GM19467 (cell line): ENCODE results near the gene MRO.
"Not testable (repeated sequence)": the region's sequence is repeated elsewhere in the genome, so short reads cannot be mapped to it uniquely, and the experiment has no call there.

Experiments
- ATAC-seq: cut with Tn5 transposase; IDR thresholded peaks from one replicate; pipeline ENCODE4 v1.9.1; 2021; ENCODE audit warnings: mild to moderate bottlenecking, moderate library complexity; ENCODE audit not compliant: unreplicated experiment

The MRO gene

DNA sequence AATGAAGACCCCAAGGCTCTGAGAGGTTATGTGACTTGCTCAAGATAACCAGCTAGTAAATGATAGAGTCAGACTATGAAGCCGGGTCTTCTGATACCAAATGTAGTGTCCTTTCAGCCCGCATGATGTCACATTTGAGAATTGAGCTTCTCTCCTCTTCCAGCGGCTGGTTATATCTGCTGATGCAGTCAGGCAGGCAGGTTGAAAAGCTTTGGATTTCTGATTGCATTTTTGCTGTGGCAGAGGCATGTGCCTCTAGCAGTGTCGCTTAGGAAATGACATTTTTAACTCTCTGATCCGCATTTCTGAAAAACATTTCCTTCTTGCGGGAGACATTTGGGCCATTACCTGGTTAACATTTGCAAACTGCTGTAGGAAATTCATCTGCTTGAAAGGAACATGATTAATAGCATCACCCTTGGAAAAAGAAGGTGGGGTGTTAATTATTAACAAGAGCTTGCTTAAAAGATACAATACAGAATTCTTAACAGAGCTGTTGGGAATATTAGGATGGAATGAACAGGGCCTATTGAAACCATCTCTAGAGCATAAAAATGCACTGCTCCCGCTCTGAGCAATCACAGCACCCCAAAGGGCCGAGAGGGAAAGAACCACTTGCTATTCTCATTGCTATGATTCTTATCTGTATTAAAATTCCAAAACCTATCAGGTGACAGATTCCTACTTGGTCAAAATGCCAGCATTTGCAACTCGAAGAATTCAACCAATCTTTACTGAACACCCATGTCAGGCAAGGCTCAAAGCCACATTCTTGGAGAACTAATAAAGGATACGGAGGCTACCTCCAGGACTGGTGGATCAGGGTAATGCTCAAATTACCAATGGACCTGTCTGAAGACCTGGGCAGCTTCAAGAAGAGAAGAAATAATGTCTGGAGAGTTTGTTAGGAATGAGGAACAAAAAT is 25.9 kb downstream of the MRO start:
- ATAC-seq: no peak

DNA sequence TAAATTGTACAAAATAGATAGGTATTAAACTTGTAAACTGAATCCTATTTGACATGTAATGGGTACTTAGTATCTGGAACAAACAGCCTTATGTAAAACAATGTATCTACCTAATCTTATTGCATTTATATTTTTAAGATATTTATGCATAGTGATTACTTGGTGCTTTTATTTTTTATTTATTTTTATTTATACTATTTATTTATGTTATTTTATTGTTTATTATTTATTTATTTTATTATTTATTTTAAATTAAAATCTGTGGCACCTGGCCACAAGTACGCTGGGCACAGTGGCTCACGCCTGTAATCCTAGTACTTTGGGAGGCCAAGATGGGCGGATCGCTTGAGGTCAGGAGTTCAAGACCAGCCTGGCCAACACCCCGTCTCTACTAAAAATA is 26.9 kb downstream of the MRO start:
- no peak for ATAC-seq

DNA sequence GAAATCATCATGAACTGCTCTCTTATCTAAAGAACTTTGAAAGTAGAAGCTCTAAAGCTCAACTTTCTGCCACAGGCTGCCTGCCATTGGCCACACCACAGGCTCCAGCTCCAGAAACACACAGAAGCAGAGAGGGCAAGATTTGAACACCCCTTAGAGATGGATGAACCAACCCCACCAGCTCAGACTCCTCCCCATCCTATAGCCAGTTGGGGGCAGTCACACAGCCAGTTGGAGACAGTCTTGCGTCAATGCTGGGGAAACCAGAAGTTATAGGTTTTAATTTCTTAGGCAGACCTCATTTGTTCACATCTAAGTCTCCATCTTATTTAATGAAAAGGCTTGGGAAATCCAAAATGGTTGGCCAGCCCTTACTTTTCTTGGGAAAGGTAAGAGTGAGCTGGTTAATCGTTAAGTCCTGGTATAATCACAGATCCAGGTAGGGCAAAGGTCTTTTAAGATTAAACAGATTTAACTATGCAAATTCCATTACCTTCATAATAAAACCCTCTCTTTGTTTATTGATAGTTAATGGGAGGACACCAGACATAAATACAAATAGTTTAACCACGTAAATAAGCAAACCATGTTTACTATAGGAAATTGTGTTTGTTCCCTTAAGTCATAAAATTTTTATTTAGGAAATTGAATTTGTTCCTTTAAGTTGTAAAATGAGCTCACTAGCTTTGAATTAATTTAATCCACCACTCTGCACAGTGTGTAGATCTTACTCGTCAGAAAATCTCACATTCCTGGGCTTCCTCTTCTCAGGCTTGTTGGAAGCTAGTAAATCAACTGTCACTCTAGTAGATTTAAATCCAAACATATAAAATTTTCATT is 28.0 kb downstream of the MRO start:
- ATAC-seq: no peak

DNA sequence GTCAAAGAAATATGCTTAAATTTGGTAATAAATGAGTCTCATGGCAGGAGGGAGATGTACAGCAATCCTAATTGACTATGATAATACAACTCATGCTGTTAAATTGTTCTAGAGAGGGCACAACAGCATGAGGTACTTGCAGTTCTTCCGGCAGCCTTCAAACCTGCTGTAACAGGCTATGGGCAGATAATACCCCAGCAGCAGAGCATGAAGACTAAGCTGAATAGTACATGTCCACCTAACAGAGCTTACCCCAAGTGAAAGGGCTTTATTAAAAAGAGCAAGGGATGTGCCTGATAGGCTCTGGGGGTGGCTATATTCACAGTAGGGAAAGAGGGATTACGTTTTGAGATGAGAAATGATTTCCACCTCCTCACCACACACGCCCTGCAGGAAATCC is 28.9 kb downstream of the MRO start:
- no peak for ATAC-seq

DNA sequence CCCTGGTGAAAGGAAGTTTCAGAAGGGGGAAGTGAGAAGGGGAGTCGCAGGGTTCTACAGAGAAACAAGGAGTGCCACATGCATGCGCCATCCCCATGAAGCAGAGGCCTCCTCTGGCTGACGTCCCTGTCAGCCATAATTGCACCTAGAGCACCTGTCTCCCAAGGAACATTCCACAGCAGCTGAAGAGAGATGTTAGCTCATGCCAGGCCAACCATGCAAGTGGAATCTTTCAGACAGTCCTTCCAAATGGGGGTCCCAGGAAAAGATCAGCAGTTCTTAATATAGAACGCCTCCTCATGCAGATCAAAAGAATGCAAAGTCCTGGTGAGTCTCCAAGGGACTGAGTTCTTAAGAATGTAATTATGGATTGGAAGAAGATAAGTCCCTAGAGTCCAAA is 29.6 kb downstream of the MRO start:
- ATAC-seq: no peak

DNA sequence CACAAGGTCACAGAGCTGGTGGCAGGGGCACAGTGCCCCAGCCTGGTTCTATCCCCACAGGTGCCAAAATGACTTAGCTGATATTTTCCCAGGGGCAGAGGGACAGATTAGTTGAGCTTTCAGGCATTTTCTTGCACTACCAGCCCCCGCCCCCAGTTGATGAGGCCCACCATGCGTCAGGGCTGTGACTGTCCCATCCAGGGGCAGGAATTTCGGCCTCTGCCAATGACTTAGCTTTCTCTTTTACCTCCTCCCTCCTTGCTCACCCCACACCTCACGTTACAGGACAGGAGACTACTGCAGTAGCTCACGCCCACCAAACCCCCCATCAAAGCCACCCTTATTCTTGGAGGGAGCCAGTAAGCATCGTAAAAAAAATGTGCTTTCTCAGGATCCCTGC is 31.5 kb downstream of the MRO start:
- no peak for ATAC-seq

DNA sequence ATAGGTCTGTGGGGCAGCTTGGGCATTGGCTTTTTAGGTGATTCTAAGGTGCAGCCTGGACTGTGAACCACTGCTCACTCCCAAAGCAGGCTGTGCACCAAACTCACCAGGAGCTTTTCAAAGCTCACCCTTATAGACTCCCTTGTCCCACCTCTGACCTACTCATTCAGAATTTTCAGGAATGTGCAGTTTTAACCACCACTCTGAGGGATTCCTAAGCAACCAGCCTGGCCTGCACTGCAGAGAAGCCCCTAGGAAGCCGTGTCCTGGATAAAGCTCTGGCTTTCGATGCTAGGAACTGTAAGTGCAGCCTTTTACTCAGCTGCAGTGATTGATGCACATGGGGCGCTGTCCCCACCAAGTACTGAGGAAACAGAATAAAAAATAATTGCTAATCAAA is 33.0 kb downstream of the MRO start:
- no peak for ATAC-seq

DNA sequence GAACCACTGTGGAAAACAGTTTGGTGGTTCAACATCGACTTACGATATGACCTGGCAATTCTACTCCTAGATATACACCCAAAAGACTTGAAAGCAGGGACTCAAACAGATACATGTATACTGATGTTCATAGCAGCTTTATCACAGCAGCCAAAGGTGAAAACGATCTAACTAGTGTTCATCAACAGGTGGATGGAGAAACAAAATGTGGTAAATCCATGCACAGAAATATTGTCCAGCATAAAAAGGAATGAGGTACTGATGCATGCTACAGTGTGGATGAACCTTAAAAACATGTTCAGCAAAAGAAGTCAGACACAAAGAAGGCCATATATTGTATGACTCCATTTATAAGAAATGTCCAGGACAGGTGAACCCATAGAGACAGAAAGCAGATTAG is 36.3 kb downstream of the MRO start:
- ATAC-seq: no peak

DNA sequence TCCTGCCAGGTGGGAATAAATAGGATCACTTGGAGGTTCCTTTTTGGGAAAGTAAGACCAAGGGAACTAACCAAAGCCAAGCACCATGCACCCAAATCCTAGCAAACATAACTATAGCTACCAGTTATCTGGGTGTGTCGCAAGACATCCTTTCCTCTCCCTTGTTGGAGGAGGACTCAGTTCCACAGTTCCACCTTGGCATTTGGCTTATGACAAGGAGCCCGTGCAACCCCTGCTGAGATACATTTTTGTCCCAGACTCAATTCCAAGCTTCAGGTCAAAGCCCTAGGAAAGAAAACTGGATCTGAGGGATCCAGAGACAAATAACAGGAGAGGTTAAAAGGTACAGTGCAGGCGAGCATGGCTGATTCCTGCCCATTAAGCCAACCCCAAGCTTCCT is 40.8 kb downstream of the MRO start:
- ATAC-seq: not testable (repeated sequence)

DNA sequence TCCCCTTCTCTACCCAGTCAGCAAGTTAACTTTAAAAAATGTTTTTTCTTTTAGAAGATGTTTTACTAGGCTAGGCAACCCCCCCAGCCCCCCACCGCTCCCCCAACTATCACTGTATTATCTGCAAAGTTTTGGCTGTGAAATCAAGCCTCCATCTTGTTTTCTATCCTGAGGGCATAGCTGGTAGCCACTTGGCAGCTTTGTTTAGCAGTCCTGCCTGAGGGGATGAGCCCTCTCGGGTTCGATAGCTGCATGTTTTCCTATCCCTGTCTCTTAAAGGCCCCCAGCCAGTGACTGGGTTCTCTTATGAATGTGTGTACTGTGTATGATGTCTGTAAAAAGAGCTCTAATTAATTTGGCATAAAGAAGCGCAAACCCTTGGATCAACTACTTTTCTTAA is 43.4 kb downstream of the MRO start:
- no peak for ATAC-seq

DNA sequence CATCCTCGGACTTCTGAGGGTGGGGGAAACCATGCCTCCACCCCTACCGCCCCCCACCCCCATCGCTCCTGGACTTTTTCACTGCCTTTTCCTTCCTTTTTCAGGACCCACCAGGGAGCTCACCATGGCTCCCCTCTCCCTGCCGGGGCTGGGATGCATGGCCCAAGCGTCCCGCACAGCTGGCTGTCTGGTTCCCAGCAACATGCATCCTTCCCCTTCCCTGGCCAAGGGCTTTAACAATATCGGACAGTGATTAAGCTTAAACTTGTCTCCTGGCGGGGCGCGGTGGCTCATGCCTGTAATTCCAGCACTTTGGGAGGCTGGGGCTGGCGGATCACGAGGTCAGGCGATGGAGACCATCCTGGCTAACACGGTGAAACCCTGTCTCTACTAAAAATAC is 44.1 kb downstream of the MRO start:
- ATAC-seq: no peak

DNA sequence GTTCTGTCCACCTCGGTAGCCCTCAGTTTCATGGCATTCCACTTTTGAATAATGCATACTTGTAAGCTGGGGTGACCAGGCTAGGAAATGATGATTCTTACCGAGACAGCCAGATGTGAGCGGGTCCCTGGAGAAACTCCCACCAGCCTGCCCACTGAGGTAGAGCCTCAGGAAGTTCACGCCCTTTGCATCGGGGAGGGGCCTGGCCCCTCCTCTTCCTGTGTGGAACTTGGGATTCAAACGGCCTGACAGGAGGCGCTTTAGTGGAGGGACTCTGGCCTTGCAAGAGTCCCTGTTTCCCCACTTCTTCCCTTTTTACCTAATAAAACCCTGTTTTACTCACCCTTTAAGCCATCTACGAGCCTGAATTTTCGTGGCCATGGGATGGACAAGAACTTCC is 44.6 kb downstream of the MRO start:
- ATAC-seq: no peak

DNA sequence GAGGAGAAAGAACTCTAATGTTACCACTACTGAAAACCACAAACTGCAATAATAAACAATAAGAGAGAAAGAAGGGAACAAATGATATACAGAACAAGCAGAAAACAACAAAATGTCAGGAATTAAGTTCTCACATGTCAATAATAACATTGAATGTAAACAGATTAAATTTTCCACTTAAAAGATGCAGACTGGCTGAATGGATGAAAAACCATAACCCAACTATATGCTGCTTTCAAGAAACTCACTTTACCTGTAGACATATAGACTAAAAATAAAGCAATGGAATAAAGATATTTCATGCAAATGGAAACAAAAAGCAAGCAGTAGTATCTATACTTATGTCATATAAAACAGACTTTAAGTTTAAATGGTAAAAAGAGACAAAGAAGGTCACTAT is 50.4 kb downstream of the MRO start:
- ATAC-seq: no peak

DNA sequence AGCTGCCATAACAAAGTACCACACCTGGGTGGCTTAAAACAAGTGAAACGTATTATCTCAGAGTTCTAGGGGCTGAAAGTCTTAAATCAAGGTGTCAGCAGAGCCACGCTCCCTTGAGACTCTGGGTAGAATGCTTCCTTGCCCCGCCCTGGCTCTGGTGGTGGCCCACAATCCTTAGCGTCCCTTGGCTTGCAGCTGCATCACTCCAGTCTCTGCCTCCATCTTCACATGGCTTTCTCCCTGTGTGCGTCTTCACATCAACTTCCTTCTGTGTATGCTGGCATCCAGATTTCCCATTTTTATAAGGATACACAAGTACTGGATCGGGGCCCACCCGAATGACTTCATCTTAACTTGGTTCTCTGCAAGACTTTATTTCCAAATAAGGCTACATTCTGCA is 62.5 kb downstream of the MRO start:
- ATAC-seq: no peak

DNA sequence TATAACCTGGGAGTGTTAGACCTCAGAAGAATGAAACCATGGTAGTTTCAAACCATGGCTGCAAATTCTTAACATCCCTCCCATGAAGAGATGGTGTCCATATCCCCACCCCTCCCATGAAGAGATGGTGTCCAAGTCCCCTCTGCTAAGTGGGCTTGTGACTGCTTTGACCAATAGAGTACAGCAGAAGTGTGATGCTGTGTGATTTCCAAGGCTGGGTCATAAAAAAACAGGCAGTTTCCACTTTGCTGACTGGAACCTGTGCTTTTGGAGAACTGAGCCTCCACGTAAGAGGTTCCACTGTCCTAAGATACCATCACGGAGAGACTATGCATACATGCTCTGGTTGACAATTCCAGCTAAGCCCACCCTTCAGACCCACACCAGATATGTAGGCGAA is 65.5 kb downstream of the MRO start:
- ATAC-seq: no peak

DNA sequence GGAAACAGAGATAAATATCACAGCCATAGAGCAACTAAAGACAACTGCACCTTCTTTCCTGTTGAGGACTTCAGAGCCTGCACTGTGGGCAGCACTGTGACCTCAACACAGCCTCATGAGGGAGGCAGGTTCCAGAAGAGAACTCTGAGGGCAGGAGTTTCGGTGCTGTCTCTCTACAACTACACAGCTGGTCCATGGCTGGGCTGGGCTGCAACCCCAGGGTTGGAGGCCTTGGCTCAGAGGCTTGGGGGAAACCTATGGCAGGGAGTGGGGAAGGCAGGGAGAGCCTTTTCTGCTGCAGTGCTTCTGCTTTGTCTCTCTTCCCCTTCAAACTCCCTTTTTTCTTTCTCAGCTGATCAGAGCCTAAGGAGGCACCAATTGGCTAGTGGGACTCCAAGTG is 66.5 kb downstream of the MRO start:
- no peak for ATAC-seq

DNA sequence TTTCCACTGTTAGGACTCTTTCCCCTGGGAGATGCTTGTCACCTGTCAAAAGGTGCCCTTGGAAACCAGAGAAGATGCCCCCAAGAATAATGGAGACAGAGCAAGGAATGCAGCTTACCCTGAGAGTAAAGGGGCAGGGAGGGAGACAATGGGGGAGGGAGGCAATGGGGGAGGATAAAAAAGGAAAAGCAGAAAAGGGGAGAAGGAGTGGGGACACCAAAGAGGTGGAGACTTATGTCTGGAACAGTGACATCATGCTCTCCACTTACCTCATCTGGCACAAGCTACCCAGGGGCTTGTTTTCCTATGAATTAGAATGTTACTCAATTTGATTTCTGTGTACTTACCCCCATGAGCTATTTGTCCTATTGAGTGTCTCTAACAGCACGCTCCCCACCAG is 67.9 kb downstream of the MRO start:
- no peak for ATAC-seq

DNA sequence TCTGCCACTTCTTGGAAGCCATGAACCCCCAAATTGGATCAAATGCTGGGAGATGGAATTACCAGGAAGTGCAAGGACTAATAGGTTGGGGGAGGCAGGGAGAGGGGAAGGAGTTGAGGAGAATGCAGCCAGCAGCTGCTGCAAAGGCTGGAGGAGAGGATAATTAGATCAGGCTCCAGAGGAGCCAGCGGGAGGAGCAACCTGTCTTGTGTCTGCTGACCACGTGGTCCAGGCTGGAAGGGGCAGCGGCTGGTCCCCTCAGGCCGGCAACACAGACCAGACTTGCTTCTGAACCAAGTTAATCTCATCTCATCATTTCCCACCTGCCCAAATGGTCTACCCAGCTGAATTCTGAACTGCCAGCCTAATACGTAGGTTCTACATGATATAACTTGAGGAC is 68.3 kb downstream of the MRO start:
- ATAC-seq: no peak

DNA sequence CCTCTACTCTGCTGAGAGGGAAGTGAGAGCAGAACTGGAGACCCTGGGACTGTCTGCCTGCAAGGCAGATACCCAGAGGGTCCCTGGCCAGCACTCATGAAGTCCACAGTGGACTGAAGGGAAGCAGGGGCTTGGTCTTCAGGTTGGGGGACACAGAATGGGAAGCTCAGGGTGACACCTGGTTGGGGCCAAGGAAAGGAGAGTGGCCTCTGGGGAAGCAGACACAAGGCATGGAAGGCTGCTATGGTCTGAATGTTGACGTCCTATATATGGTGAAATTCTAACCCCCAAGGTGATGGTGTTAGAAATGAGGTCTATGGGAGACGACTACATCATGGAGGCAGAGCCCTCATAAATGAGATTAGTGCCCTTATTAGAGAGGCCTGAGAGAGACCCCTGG is 69.3 kb downstream of the MRO start:
- no peak for ATAC-seq

DNA sequence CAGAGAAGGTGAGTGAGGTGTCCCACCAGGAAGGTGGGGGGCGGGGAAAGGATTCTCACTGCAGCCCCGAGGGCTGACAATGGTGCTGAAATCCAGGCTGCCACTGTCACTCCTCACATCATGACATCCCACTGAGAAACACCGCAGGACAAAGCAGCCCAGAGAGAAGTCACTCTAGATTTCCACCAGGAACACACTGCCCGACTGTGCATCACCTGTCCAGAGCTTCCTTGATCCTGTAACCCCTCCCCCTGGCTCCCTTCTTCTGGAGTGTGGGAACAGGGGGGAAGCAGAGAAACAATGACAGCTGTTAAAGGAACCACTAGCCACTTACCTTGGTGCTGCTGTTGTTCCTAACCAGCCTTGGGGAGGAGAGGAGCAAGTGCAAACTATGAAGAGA is 69.9 kb downstream of the MRO start:
- no peak for ATAC-seq

DNA sequence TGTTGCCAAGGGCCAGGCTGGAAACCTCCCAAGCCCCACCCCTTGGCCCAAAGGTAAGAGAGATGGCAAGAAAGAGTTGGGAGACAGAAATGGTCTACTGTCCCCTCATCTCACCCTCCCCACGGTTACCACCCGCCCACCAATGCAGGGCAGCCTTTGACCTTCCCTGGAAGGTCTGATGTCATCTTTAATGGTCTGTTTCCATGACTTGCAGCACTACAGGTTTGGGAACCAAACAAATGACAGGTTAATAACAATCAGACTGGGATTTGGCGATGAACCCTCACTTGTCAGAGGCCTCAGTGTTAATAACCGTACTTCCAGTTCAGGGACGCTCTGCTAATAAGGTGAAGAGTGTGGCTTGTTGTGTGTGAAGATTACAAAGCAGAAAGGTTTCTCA is 70.4 kb downstream of the MRO start:
- ATAC-seq: no peak
